CD4-positive, CD25-positive, alpha-beta regulatory T cell (primary cell): Measurements from ENCODE around the gene CLPTM1L. TPM values are rescaled to one million over a fixed set of nuclear protein-coding genes. Genes with fewer than 3 reads are reported as not detected.
"Not testable (repeated sequence)": the region's sequence is repeated elsewhere in the genome, so short reads cannot be mapped to it uniquely, and the experiment has no call there.

Experiments used
- ATAC-seq, 2 donors: fragments of 150-1000 bp; cut with Tn5 transposase; one replicate each; pipeline ENCODE4 v1.10.0; 2021; ENCODE audit warnings: low read depth in 2 of 2, moderate number of reproducible peaks in 2 of 2, moderate library complexity in 1 of 2
- DNase-seq, 3 donors: peaks; one replicate each; pipeline versions ENCODE4 v3.0.0 to v3.0.0-alpha.2; 2012 to 2022; ENCODE audit warnings: mixed read lengths in 1 of 3
- H3K27ac ChIP-seq: one replicate; pipeline ENCODE4 v1.7.0; 2013; ENCODE audit warnings: mild to moderate bottlenecking, low read length; ENCODE audit not compliant: insufficient read depth, poor library complexity, severe bottlenecking
- H3K27me3 ChIP-seq: one replicate; pipeline ENCODE4 v1.7.0; 2013; ENCODE audit warnings: low read length; ENCODE audit not compliant: control insufficient read depth, insufficient read depth
- H3K36me3 ChIP-seq: one replicate; pipeline ENCODE4 v1.7.0; 2013; ENCODE audit warnings: mild to moderate bottlenecking, low read length, moderate library complexity; ENCODE audit not compliant: control insufficient read depth, insufficient read depth
- H3K4me1 ChIP-seq: 2 replicates; pipeline ENCODE4 v1.7.0; 2013; ENCODE audit warnings: mild to moderate bottlenecking, low read length; ENCODE audit not compliant: insufficient read depth, control insufficient read depth, poor library complexity, severe bottlenecking
- H3K4me3 ChIP-seq: one replicate; pipeline ENCODE4 v1.7.0; 2013; ENCODE audit warnings: low read depth, mild to moderate bottlenecking, low read length, moderate library complexity
- H3K9me3 ChIP-seq, 2 experiments: 1 replicate in 1 of 2; 2 replicates in 1 of 2; pipeline ENCODE4 v1.7.0; 2013; ENCODE audit warnings: low read length in 2 of 2, mild to moderate bottlenecking in 1 of 2, moderate library complexity in 1 of 2; ENCODE audit not compliant: control insufficient read depth in 2 of 2
- H3K27ac Mint-ChIP-seq, 3 donors: one replicate each; pipeline ENCODE4 v1.8.0; 2020 to 2022; ENCODE audit warnings: mild to moderate bottlenecking in 3 of 3, mixed read lengths in 3 of 3, moderate library complexity in 2 of 3
- H3K27me3 Mint-ChIP-seq: one replicate; pipeline ENCODE4 v1.8.0; 2022; ENCODE audit warnings: mild to moderate bottlenecking, mixed read lengths
- H3K36me3 Mint-ChIP-seq: one replicate; pipeline ENCODE4 v1.8.0; 2020; ENCODE audit warnings: mixed read lengths
- H3K4me1 Mint-ChIP-seq, 4 donors: one replicate each; pipeline ENCODE4 v1.8.0; 2020 to 2022; ENCODE audit warnings: mixed read lengths in 4 of 4, mild to moderate bottlenecking in 1 of 4
- H3K4me3 Mint-ChIP-seq, 4 donors: one replicate each; pipeline ENCODE4 v1.8.0; 2020 to 2022; ENCODE audit warnings: mild to moderate bottlenecking in 4 of 4, mixed read lengths in 4 of 4, moderate library complexity in 3 of 4
- H3K9me3 Mint-ChIP-seq, 7 donors: one replicate each; pipeline ENCODE4 v1.8.0; 2020 to 2022; ENCODE audit warnings: mixed read lengths in 7 of 7, mild to moderate bottlenecking in 3 of 7, moderate library complexity in 2 of 7
- polyA plus RNA-seq, 4 donors: library from polyadenylated mRNA; unstranded; fragments of 300-500 nt; fragmentation: Illumina TruSeq; gene quantifications; one replicate each; pipeline ENCODE4 v1.2.3, GENCODE V29; 2021
- total RNA-seq: library from RNA; stranded (reverse); gene quantifications from one replicate; pipeline ENCODE4 v1.2.3, GENCODE V29; 2022

Gene CLPTM1L
- total and polyA plus RNA-seq, 5 donors from 2014 or later: 25.3 to 104 (median 58.8) TPM

- DNase-seq (no peak), ATAC-seq (no peak)
- no peaks in the 10 kb centered on the region for H3K4me1 Mint-ChIP-seq
- no peaks in the 10 kb centered on the region for H3K9me3 ChIP-seq
- H3K9me3 Mint-ChIP-seq: no peaks in the 10 kb centered on the region
- no peak overlapping the region for H3K4me3 Mint-ChIP-seq
- no peaks in the 10 kb centered on the region for H3K36me3 Mint-ChIP-seq
- no peak overlapping the region for H3K27ac ChIP-seq
- H3K4me3 ChIP-seq: no peak overlapping the region
- H3K27ac Mint-ChIP-seq: peak overlapping the region in 1 of 3 donors; percentile 48
- H3K4me1 ChIP-seq: no peaks in the 10 kb centered on the region
- H3K36me3 ChIP-seq: no peaks in the 10 kb centered on the region
- H3K27me3 ChIP-seq: no peaks in the 10 kb centered on the region
- H3K27me3 Mint-ChIP-seq: peaks cover 36% of the 10 kb centered on the region
Measured at GRCh38 chr5:1362242-1363015, 17.5 kb upstream of the CLPTM1L start.

DNA sequence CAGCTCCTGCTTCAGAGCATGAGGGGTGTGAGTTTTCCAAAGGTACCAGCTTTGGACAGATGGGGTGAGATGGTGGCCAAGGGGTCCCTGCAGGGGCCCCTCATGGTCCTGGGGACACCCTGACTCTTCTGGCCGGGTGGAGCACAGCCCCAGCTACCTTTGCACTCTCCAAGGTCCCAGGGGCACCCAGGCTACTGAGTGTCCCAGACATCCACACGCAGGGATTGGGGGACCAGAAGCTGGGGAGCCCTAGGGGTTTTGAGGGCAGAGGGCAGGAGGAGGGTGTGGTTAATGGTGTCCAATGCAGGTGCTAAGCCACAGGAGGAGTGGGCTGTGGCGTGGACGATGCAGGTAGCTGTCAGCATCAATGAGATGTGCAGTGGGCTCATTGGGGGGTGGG is 16.0 kb upstream of the CLPTM1L start:
- peaks cover 36% of the 10 kb centered on the region for H3K27me3 Mint-ChIP-seq
- H3K36me3 ChIP-seq: no peaks in the 10 kb centered on the region
- no peaks in the 10 kb centered on the region for H3K4me1 Mint-ChIP-seq
- H3K4me1 ChIP-seq: no peaks in the 10 kb centered on the region
- no peak overlapping the region for H3K27ac Mint-ChIP-seq
- no peak overlapping the region for H3K4me3 Mint-ChIP-seq
- H3K27me3 ChIP-seq: no peaks in the 10 kb centered on the region
- no peak overlapping the region for H3K27ac ChIP-seq
- H3K9me3 Mint-ChIP-seq: no peaks in the 10 kb centered on the region
- H3K4me3 ChIP-seq: no peak overlapping the region
- ATAC-seq (no peak), DNase-seq (no peak)
- no peaks in the 10 kb centered on the region for H3K9me3 ChIP-seq
- H3K36me3 Mint-ChIP-seq: no peaks in the 10 kb centered on the region

DNA sequence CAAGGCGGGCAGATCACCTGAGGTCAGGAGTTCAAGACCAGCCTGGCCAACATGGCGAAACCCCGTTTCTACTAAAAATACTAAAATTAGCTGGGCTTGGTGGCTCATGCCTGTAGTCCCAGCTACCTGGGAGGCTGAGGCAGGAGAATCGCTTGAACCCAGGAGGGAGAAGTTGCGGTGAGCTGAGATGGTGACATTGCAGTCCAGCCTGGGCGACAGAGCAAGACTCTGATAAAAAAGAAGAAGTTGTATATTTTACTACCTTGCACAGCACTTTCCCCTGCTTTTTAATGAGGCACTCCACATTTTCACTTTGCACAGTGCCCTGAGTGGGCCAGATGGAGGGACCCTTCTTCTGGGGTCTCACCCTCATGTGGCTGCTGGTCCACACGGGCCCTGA is 15.5 kb upstream of the CLPTM1L start:
- not testable (repeated sequence) for H3K27ac ChIP-seq, H3K4me3 Mint-ChIP-seq, DNase-seq, H3K4me1 Mint-ChIP-seq, H3K9me3 Mint-ChIP-seq, H3K4me3 ChIP-seq, H3K27me3 ChIP-seq, H3K36me3 ChIP-seq, H3K9me3 ChIP-seq, ATAC-seq, H3K27ac Mint-ChIP-seq, H3K4me1 ChIP-seq, H3K36me3 Mint-ChIP-seq
- peaks cover 35% of the 10 kb centered on the region for H3K27me3 Mint-ChIP-seq

GRCh38 chr5:1359713-1360112 is 14.8 kb upstream of the CLPTM1L start:
- DNase-seq: no peak
- peaks cover 32% of the 10 kb centered on the region for H3K27me3 Mint-ChIP-seq
- no peak overlapping the region for H3K27ac Mint-ChIP-seq
- ATAC-seq: no peak
- Histone ChIP-seq H3K9me3 (no peaks in the 10 kb centered on the region), H3K36me3 (no peaks in the 10 kb centered on the region), H3K4me1 (no peaks in the 10 kb centered on the region), H3K4me3 (no peak overlapping the region), H3K27ac (no peak overlapping the region), H3K27me3 (peaks cover under 1% of the 10 kb centered on the region)
- peaks cover 0 to 4% (median 0%) of the 10 kb centered on the region in 4 donors for H3K4me1 Mint-ChIP-seq
- no peaks in the 10 kb centered on the region for H3K36me3 Mint-ChIP-seq
- no peaks in the 10 kb centered on the region for H3K9me3 Mint-ChIP-seq
- no peak overlapping the region for H3K4me3 Mint-ChIP-seq

- no peaks in the 10 kb centered on the region for H3K9me3 ChIP-seq
- no peak overlapping the region for H3K27ac ChIP-seq
- H3K36me3 Mint-ChIP-seq: no peaks in the 10 kb centered on the region
- H3K9me3 Mint-ChIP-seq: no peaks in the 10 kb centered on the region
- H3K27me3 Mint-ChIP-seq: peaks cover 26% of the 10 kb centered on the region
- no peak for ATAC-seq
- DNase-seq: no peak
- no peak overlapping the region for H3K4me3 Mint-ChIP-seq
- H3K4me1 ChIP-seq: no peaks in the 10 kb centered on the region
- H3K4me1 Mint-ChIP-seq: peaks cover 0 to 4% (median 0%) of the 10 kb centered on the region in 4 donors
- H3K4me3 ChIP-seq: no peak overlapping the region
- H3K27ac Mint-ChIP-seq: no peak overlapping the region
- H3K27me3 ChIP-seq: peaks cover 2% of the 10 kb centered on the region
- no peaks in the 10 kb centered on the region for H3K36me3 ChIP-seq
Measured at GRCh38 chr5:1359031-1359645, 14.2 kb upstream of the CLPTM1L start.

DNA sequence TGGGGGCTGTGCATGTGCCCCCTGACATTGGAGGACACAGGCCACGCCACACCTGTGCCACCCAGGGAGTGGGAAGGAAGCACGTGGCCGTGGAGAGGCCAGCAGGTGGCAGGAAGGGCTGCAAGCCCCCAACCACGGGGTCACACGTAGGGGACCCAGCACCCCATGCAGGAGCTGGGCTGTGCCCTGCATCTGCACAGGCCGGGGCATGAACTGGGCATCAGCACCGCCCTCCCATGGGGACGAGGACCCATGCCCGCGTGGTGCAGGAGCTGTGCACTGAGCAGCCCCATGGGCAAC is 13.8 kb upstream of the CLPTM1L start:
- Mint-ChIP-seq H3K27ac (no peak overlapping the region), H3K4me3 (no peak overlapping the region), H3K9me3 (no peaks in the 10 kb centered on the region), H3K27me3 (peaks cover 21% of the 10 kb centered on the region), H3K4me1 (peaks cover 0 to 4% (median 0%) of the 10 kb centered on the region in 4 donors), H3K36me3 (no peaks in the 10 kb centered on the region)
- Histone ChIP-seq H3K27me3 (peaks cover 2% of the 10 kb centered on the region), H3K27ac (no peak overlapping the region), H3K9me3 (no peaks in the 10 kb centered on the region), H3K4me1 (no peaks in the 10 kb centered on the region), H3K36me3 (no peaks in the 10 kb centered on the region), H3K4me3 (no peak overlapping the region)
- ATAC-seq: no peak
- DNase-seq: no peak

GRCh38 chr5:1357946-1358725 is 13.2 kb upstream of the CLPTM1L start:
- Mint-ChIP-seq H3K4me3 (peak overlapping the region in 1 of 4 donors; percentile 43), H3K27ac (no peak overlapping the region), H3K9me3 (no peaks in the 10 kb centered on the region), H3K27me3 (peaks cover 16% of the 10 kb centered on the region), H3K4me1 (peaks cover 0 to 4% (median 0%) of the 10 kb centered on the region in 4 donors), H3K36me3 (no peaks in the 10 kb centered on the region)
- H3K4me1 ChIP-seq: no peaks in the 10 kb centered on the region
- ATAC-seq (no peak), DNase-seq (no peak)
- H3K27ac ChIP-seq: no peak overlapping the region
- H3K27me3 ChIP-seq: peaks cover 2% of the 10 kb centered on the region
- no peaks in the 10 kb centered on the region for H3K36me3 ChIP-seq
- H3K4me3 ChIP-seq: no peak overlapping the region
- no peaks in the 10 kb centered on the region for H3K9me3 ChIP-seq
